ENCODE measurements around the gene CREG1. TPM values are rescaled to one million over a fixed set of nuclear protein-coding genes. Genes with fewer than 3 reads are reported as not detected.

Gene CREG1
- total RNA-seq, 1 donor from 2014 or later: 45.4 TPM

DNA sequence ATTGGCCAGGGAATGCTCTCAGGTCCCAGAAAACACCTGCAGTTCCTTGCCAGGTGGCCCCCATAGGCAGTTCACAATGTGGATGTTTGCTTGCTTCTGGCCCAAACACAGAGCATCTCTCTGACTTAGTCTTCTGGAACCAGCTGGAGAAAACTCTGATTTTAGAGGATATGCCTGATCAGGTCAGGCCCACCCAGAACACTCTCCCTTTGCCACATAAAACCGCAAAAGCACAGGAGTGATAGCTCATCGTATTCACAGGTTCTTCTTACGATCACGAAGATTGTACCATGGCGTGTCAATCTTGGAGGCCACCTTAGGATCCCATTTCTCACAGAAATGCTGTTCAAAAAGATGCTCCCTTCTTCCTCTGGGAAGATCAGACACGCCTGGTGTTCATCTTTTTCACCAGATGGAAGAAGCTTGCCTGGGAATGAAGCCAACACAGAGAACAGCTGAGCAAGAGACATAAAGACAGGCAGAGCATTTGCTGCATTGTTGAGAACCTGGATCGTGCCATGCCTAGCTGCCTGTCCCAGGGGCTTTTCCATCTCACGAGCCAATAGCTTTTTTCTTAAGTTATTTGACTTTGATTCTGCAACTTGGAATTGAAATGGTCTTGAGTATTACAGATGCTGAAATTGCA is 23.6 kb downstream of the CREG1 start:
- DNase-seq: peak; percentile 18

DNA sequence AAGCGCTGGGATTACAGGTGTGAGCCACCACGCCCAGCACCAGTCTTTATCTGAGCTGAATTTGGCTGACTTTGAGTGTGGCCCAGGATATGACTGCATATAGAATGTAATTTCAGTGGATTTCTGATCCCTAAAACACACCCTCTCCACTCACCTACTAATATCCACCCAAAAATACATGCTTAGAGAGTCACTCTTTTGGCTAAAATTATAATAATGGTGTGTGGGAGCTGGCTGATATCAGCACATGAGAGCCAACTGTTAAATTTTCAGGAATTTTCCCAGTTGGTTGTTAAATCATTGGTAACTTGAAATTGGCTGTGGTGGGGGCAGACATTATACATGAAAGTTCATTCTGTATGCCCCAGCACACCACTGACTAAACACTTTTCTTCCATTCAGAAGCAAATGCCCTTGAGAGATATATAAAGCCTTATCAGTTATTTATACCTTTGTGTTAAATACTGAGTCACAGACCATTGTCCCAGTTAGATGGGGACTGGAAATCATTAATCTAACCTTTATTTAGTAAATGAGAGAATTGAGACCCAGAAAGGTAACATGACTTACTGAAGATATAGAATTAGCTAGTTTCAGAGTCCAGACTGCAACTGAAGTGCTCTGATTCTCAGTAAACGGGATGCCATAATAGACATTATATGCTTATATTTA is 25.4 kb downstream of the CREG1 start:
- no peak for DNase-seq

DNA sequence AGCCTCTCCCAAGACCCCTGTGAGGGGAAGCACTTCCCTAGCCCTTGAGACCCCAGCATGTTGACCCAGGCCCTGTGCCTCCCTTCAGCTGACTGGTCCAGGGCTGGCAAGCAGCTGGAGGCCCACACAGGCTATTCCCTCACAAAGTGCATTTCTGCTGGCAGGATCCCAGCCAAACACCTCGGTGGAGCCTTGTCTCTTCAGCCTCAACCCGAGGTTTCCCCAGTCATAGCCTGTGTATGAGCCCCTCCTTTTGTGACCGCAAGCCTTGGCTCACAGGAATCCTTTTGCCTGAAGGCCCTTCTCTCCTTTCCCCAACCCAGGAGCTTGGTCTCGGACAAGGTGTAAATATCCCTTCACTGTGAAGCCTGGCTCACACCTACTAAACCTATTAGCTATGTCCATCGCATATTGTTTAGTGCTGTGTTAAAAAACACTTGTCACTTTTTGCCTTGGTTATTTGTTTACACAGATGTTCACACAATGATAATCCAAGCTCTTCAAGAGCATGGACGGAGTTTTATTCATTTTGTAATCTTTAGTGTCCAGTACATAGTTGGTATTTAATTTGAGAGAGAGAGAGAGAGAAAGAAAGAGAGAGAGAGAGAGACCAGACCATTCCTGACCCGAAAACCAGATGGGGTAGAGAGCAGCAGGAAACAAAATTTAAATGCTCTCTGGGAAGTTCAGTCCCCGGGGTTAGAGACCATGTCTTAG is 26.7 kb downstream of the CREG1 start:
- no peak for DNase-seq

DNA sequence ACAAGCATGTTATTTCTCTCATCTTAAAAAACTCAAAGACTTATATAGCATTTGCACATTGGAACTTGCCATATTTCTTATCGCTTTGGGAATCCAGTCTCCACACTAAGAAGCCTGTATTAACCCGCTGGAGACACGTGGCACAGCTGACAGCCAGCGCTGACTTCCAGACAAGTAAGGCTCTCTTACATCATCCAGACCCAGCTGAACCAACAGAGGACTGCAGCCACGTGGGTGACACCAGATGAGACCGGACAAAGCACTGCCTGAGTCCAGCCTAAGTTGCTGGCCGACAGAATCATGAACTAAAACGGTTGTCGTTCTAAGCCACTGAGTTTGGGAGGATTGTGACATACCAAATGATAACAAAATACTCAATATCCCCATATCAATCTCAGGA is 28.9 kb downstream of the CREG1 start:
- no peak for DNase-seq

DNA sequence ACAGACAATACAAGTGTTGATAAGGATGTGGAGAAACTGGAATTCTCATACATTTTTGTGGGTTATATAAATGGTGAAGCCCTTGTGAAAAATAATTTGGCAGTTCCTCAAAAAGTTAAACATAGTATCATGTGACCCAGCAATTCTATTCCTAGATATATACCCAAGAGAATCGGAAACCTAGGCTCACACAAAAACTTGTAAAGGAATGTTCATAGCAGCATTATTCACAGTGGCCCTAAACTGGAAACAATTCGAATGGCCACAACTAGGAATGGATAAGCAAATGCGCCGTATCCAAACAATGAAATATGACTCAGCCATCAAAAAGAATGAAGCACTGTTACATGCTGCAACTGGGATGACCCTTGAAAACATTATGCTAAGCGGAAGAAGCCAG is 31.3 kb downstream of the CREG1 start:
- no peak for DNase-seq

GRCh38 chr1:167520711-167521206 is 32.8 kb downstream of the CREG1 start:
- DNase-seq: no peak

DNA sequence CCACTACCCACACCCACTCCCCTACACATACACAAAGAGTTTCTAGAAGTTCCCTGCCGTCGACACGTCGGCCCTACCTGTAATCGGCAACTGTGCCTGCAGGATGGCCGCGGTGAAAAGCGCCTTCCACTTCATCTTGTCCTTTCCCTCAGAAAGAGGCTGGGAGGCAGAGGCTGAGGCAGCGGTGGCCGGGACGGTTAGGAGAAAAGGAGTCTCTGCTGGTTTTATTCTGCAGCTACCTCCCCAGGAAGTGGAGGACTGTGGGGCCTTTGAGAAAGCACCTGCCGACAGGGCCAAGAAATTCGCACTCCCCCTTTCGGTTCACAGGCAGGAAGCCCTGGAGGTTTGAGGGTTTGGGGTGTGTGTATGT is 35.2 kb downstream of the CREG1 start, which contains the start of gene CD247:
Gene CD247, minus strand, starts transcription at position 199 of the 370 bp plus-strand sequence. Its CDS starts 64 bp downstream, at position 135.
- no peak for DNase-seq

DNA sequence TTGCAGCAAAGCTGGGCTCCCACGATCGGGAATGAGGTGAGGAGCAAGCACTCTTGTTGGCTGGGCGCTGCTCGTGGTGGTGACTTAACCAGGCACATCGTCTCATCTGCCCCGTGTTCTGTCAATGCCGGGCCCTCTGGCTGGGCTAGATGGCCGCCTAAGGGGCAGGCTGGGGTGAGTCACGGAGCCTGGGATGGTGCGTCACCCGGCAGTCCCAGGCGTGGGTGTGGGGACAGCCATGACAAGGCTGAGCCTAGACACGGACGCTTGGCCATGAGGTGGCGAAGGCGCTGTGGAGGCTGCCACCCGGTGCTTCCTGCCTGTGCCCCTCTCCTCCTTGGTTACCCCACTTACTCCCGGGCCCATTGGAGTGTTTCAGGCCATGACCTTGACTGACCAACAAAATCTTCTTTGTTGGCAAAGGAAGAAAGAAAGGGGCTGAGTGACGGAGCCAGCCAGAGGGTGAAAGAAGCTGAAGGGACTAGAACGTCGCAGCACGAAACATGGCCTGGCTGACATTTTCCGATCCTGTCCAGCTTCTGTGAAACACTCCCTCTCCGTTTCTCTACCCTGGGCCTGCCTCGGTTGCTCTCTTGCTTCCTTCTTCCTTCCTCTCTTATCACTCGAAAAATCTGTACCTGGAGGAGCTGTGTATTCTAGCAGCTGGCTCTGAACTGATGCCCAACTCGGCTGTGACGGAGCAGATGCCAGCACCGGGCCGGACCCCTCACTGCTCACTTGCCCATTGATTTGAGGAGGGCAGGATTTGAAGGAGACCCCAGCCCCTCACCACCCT is 35.8 kb downstream of the CREG1 start:
- no peak for DNase-seq

DNA sequence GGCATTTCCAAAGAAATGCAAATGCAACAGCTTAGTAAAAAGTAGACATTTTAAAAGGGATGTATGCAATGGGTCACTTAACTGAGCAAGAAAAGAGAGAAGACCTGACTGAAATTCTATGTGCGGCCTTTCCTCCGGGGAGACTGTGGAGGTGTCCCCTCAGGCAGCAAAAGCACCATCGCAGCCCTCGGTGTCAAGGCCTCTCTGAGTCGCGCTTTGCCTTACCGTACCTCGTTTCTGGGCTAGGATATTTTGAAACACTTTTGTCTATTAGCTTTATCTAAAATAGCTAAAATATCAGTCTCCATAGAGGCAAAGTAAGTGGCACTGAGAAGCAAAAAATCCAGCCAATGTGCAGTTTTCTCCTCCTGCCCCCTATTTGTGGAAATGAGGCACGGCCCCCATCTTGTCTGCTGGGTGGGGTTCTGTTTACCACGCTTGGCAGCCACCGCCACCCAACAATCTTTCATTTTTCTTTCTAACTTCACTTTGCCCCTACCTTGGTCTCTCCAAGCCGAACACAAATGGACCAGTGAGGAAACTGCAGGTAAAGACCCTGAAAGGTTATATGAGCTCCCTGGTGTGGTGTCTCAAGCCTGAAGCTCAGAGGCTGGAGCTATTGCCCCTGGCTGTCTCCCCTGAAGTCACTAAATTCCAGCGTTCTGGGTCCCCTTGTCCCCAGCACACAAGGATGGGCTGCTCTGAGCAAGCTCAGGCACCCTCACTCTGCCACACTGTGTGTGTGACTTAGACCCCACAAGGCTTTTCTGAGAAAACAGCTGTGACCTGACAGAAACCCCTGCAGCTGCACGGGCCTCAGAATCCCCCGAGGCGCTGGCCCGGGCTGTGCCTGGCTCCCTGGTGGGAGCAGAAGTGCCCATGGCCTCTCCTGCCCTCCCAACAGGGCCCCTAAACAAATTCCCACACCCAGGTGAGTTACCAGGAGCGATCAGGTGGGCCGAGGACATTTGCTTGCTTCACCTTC is 36.9 kb downstream of the CREG1 start:
- no peak for DNase-seq

DNA sequence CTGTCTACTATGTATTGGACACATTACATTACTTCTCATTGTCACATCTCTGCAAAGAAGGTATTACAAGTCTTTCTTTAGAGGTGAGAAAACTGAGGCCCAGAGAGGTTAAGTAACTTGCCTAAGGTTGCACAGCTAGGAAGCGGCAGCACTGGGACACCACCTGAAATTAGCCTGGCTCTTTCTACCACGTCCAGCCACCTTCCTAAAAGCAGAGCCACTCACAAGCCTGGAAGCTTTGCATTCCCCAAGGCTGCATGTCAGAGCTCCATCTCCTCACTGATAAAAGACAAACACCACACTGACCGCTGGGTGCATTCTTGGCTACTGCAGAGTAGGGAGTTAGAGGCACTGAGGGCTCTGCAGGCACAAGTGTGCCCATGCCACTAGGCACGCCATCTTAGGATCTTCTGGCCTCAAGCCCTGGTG is 37.7 kb downstream of the CREG1 start:
- no peak for DNase-seq

- no peak for DNase-seq
Measured at GRCh38 chr1:167515461-167515860, 38.1 kb downstream of the CREG1 start.

GRCh38 chr1:167514288-167514687 is 39.3 kb downstream of the CREG1 start:
- no peak for DNase-seq

DNA sequence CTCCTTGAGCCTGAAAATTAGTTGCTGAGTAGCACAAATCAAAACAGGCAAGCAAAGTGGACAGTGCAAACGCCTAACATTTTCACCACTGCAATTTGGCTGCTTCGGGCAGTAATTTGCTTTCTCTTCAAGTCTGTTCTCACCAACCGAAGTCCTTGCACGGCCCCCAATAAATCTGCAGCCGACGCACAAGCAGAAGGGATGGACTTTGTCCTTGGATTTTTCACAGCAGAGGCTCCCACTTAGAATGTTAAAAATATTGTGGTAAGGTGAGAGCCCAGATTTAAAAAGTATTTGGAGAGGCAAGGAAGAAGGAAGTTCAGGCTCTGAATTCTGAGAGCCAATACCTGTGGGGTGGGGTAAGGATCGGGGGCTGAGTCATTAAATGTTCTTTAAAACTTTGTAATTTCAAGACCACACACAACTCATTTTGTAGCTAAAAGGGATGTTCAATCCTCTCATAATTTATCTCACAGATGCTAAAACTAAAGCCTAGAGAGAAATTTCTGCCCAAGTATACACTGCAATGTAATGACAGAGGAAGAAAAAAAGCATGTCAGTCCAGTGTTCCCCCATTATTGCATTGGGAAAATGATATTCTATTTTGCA is 41.4 kb downstream of the CREG1 start:
- DNase-seq: no peak

- DNase-seq: no peak
Measured at GRCh38 chr1:167511374-167511986, 42.1 kb downstream of the CREG1 start.

GRCh38 chr1:167510881-167511280 is 42.7 kb downstream of the CREG1 start:
- no peak for DNase-seq

GRCh38 chr1:167510244-167510643 is 43.3 kb downstream of the CREG1 start:
- no peak for DNase-seq

DNA sequence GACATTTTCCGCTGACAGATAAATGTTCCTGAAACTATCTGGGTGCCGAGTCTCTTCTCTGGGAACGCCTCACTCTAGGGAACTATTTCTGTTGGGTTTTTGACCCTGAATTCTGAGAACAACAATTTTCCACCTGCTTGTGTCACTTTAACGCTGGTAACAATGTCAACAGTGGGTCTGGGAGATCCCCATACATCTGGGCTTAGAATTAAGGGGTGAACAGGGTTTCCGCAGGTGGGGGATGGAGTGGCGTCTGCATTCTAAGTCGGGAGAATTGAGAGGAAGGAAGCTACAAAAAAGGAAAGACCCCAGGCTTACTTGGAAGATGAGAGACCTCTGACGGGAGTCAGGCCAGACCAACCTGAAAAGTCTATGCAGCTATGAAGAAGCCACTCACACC is 44.0 kb downstream of the CREG1 start:
- DNase-seq: no peak

DNA sequence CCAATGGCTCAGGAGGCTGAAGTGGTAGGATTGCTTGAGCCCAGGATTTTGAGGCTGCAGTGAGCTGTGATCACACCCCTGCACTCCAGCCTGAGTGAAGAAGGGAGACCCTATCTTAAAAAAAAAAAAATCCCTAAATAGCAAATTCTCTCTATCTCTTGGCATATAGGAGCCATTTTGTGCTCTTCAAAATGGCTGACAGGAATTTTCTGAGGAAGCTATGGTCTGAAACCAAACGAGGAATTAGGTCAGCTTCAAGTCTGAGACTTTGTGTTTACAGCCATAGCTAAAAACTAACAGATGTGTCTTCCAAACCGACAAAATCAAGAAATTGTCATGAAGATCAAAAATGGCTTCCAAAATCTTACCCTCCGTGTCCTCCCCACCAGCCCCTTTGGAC is 45.8 kb downstream of the CREG1 start:
- DNase-seq: no peak

DNA sequence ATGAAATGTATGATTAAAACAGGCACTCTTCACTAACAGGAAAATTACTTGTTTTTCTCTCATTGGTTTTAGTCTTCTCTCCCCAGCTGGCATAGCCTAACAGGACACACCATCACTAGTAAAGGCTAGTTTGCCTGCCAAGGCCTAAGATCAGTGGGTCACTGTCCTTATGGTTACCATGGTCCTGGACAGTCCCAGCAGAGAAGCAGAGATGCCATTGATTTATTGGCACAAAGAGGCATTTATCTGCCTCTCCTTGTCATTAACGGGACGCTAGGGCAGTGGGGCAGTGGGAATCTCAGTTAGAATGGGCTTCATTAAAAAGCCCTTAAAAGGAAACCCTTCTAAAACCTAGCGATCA is 49.1 kb downstream of the CREG1 start:
- DNase-seq: no peak
